GM12878 (cell line): ENCODE results near the gene TOPBP1. TPM values are rescaled to one million over a fixed set of nuclear protein-coding genes. Genes with fewer than 3 reads are reported as not detected.
A peak's percentile ranks its signal among the peaks of the same experiment; 100 is the strongest.

ENCODE experiments used
- ATAC-seq: fragments of 200-7000 bp; cut with Tn5 transposase; 3 replicates; pipeline ENCODE4 v1.9.1; 2020; ENCODE audit warnings: mild to moderate bottlenecking, moderate library complexity
- BruUV-seq: library from RNA; stranded (reverse); fragments of 400-500 nt; replicated peaks from 2 replicates; lab custom pipeline; 2021; lab: Mats Ljungman, UMichigan
- CTCF ChIA-PET: fragments of 300-600 bp; sonication (Branson Sonifier 250); formaldehyde crosslinking; extraction: SDS; loops from one replicate; lab custom pipeline; 2021; ENCODE audit warnings: inconsistent platforms; lab: Yijun Ruan, JAX
- POLR2A ChIA-PET: fragments of 350-600 bp; formaldehyde crosslinking; extraction: SDS; loops from one replicate; lab custom pipeline; 2021; ENCODE audit warnings: inconsistent platforms; lab: Charles Lee
- RAD21 ChIA-PET: fragments of 300-600 bp; sonication (Branson Sonifier 250); formaldehyde crosslinking; loops from one replicate; lab custom pipeline; 2023; ENCODE audit warnings: antibody characterized with exemption; ENCODE audit not compliant: unreplicated experiment; lab: Charles Lee
- SMC1A ChIA-PET: fragments of 300-600 bp; sonication (Branson Sonifier 250); formaldehyde crosslinking; loops from one replicate; lab custom pipeline; 2023; ENCODE audit not compliant: unreplicated experiment, uncharacterized antibody; lab: Charles Lee
- DNase-seq: peaks from one replicate; pipeline ENCODE4 v3.0.0-alpha.2; 2011; ENCODE audit warnings: low read depth, low spot score
- FAIRE-seq: peaks from 3 replicates; lab custom pipeline; 2011; peaks lifted over from hg19 to GRCh38; lab: Jason Lieb, UNC
- H2AFZ ChIP-seq: 2 replicates; pipeline ENCODE4 v1.6.0; 2011; ENCODE audit warnings: low read depth, low read length, control low read depth; ENCODE audit not compliant: control insufficient read depth
- H3K27ac ChIP-seq: 2 replicates; pipeline ENCODE4 v1.5.1; 2011; ENCODE audit warnings: control low read depth; ENCODE audit not compliant: control insufficient read depth, insufficient read depth
- H3K27me3 ChIP-seq, 2 experiments: replicated peaks in 1 of 2; 2 replicates each; pipeline versions ENCODE4 v1.6.0 to v1.6.1; 2011; ENCODE audit warnings: low read length in 1 of 2; ENCODE audit not compliant: control insufficient read depth in 2 of 2, insufficient read depth in 2 of 2
- H3K36me3 ChIP-seq, 2 experiments: 2 replicates each; pipeline ENCODE4 v1.5.1; 2011; ENCODE audit warnings: low read length in 1 of 2; ENCODE audit not compliant: control insufficient read depth in 2 of 2, insufficient read depth in 2 of 2
- H3K4me1 ChIP-seq: 2 replicates; pipeline ENCODE4 v1.6.1; 2011; ENCODE audit warnings: mild to moderate bottlenecking, low read length, moderate library complexity, mixed read lengths; ENCODE audit not compliant: control insufficient read depth, insufficient read depth
- H3K4me2 ChIP-seq: 2 replicates; pipeline ENCODE4 v1.6.0; 2011; ENCODE audit warnings: control low read depth; ENCODE audit not compliant: control insufficient read depth, insufficient read depth
- H3K4me3 ChIP-seq: fragments of 200-600 bp; sonication (generic); 2 replicates; pipeline ENCODE4 v1.5.1; 2016
- H3K79me2 ChIP-seq: 2 replicates; pipeline ENCODE4 v1.6.0; 2011; ENCODE audit warnings: low read length; ENCODE audit not compliant: control insufficient read depth, insufficient read depth
- H3K9ac ChIP-seq: 2 replicates; pipeline ENCODE4 v1.8.0; 2011; ENCODE audit warnings: low read length, control low read depth, mixed read lengths; ENCODE audit not compliant: control insufficient read depth, insufficient read depth
- H3K9me3 ChIP-seq: replicated peaks from 3 replicates; pipeline ENCODE4 v1.5.1; 2011; ENCODE audit warnings: mild to moderate bottlenecking, low read length; ENCODE audit not compliant: control insufficient read depth, insufficient read depth
- H4K20me1 ChIP-seq: 2 replicates; pipeline ENCODE4 v1.6.0; 2011; ENCODE audit not compliant: control insufficient read depth, insufficient read depth
- BACH1 ChIP-seq: fragments of 450-650 bp; IDR thresholded peaks from 2 replicates; pipeline ENCODE4 v1.6.1; 2017; ENCODE audit warnings: mild to moderate bottlenecking, borderline replicate concordance
- CBFB ChIP-seq: IDR thresholded peaks from 2 replicates; pipeline ENCODE4 v1.6.1; 2016; ENCODE audit warnings: antibody characterized with exemption, low read depth
- IKZF1 ChIP-seq: fragments of 450-650 bp; conservative IDR thresholded peaks from 2 replicates; pipeline ENCODE4 v1.6.1; 2017; ENCODE audit warnings: antibody characterized with exemption, mild to moderate bottlenecking
- LARP7 ChIP-seq: fragments of 450-650 bp; IDR thresholded peaks from 2 replicates; pipeline ENCODE4 v1.6.1; 2017; ENCODE audit warnings: mild to moderate bottlenecking
- MAX ChIP-seq: IDR thresholded peaks from 2 replicates; pipeline ENCODE4 v1.6.1; 2012; ENCODE audit warnings: low read depth, low read length, improper control_type of control experiment
- POLR2AphosphoS2 ChIP-seq: IDR thresholded peaks from 2 replicates; pipeline ENCODE4 v1.6.1; 2011; ENCODE audit warnings: low read depth, mild to moderate bottlenecking, low read length, improper control_type of control experiment, moderate library complexity
- RAD51 ChIP-seq: fragments of 450-650 bp; IDR thresholded peaks from 2 replicates; pipeline ENCODE4 v1.6.1; 2016; ENCODE audit warnings: moderate library complexity, mild to moderate bottlenecking, inconsistent platforms
- SIN3A ChIP-seq: IDR thresholded peaks from 2 replicates; pipeline ENCODE4 v1.6.1; 2012; ENCODE audit warnings: low read depth, low read length, improper control_type of control experiment
- SIX5 ChIP-seq: IDR thresholded peaks from 2 replicates; pipeline ENCODE4 v1.6.1; 2011; ENCODE audit warnings: mild to moderate bottlenecking, low read depth, low read length, moderate library complexity; ENCODE audit not compliant: severe bottlenecking
- YBX1 ChIP-seq: fragments of 450-650 bp; IDR thresholded peaks from 2 replicates; pipeline ENCODE4 v1.6.1; 2016; ENCODE audit warnings: antibody characterized with exemption
- ZBTB33 ChIP-seq: fragments of 450-650 bp; IDR thresholded peaks from 2 replicates; pipeline ENCODE4 v1.6.1; 2017; ENCODE audit warnings: mild to moderate bottlenecking
- WGBS: methylation state at CpG from one replicate; pipeline ENCODE4 v1.1.6; 2016; ENCODE audit warnings: low lambda C conversion rate; ENCODE audit not compliant: insufficient replicate concordance, insufficient coverage; ENCODE audit errors: missing lambda C conversion rate; 5-methylcytosine and 5-hydroxymethylcytosine counted together
- in situ Hi-C: fragments of 300-500 bp; cut with MboI; formaldehyde crosslinking; loops from 9 replicates; pipeline ENCODE4 v1.14.3; 2018; ENCODE audit warnings: mixed read lengths
- intact Hi-C: fragments of 100-400 bp; cut with micrococcal nuclease; formaldehyde crosslinking; loops from one replicate; pipeline ENCODE4 v1.14.2; 2022; ENCODE audit not compliant: unreplicated experiment
- polyA plus RNA-seq, 11 experiments: library from polyadenylated mRNA; depleted of rRNA in 4 of 11; unstranded in 6 of 11; stranded (reverse) in 5 of 11; fragments of >200 nt; fragmentation: Nextera tagmentation in 4 of 11; fragmentation: Illumina TruSeq in 1 of 11; extraction: Ambion mirVana in 4 of 11; extraction: Trizol in 1 of 11; gene quantifications; 1 replicate in 1 of 11; 2 replicates in 10 of 11; pipeline versions ENCODE4 v1.2.1 to v1.2.3, GENCODE V29; 2011 to 2016; ENCODE audit warnings: inconsistent platforms in 2 of 11, missing spikeins in 2 of 11, low read depth in 1 of 11
- total RNA-seq, 4 experiments: library from RNA; depleted of rRNA in 3 of 4; stranded (reverse); fragments of >200 nt in 3 of 4; fragmentation: Illumina TruSeq in 1 of 4; extraction: Trizol in 1 of 4; gene quantifications; 2 replicates each; pipeline versions ENCODE4 v1.2.1 to v1.2.3, GENCODE V29; 2013 to 2021
- TF ChIP-seq, protein P1 (sequence below): IDR thresholded peaks from 2 replicates; pipeline ENCODE4 v1.6.1; 2012; ENCODE audit warnings: low read depth, low read length, improper control_type of control experiment
- TF ChIP-seq, protein P2 (sequence below): fragments of 450-650 bp; IDR thresholded peaks from 2 replicates; pipeline ENCODE4 v1.6.1; 2017; ENCODE audit warnings: mild to moderate bottlenecking, low read depth, inconsistent platforms; ENCODE audit not compliant: poor library complexity, severe bottlenecking
- TF ChIP-seq, protein P3 (sequence below): fragments of 450-650 bp; IDR thresholded peaks from 2 replicates; pipeline ENCODE4 v1.6.1; 2017; ENCODE audit warnings: antibody characterized with exemption, mild to moderate bottlenecking, moderate library complexity
- TF ChIP-seq, protein P4 (sequence below): IDR thresholded peaks from 2 replicates; pipeline ENCODE4 v1.6.1; 2012; ENCODE audit warnings: low read depth, low read length, improper control_type of control experiment

TOPBP1 gene
- total and polyA plus RNA-seq, 10 of the 15 experiments (the other 5 are each of a cell fraction or from before 2014, with no cell fraction given): 18.3 to 99.3 (median 61.5) TPM

DNA sequence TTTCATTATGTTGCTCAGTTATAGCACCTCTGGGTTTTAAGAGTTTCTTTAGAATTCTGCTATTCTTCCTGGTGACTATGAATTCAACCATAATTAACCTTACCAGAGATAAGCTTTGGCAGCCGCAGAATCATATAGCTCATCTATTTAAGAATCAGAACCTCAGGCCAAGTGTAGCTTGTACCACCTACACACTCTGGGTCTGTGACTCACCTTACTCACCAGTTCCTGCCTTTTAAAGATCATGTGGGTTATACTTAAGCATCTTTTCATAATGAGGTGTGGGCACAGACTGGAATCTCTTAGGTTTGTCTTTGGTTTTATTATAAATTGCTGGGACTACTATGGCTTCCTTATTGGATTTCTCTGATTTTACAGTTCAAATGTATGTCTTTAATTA, 66.4 kb downstream of the TOPBP1 start:
- in situ Hi-C loops: no loop called here
- Histone ChIP-seq H2AFZ (no peak overlapping the region), H3K4me3 (no peak overlapping the region), H3K27ac (no peak overlapping the region), H3K27me3 (no peaks in the 10 kb centered on the region), H3K4me2 (no peak overlapping the region), H3K9me3 (no peaks in the 10 kb centered on the region), H3K79me2 (no peaks in the 10 kb centered on the region), H4K20me1 (no peaks in the 10 kb centered on the region), H3K9ac (no peak overlapping the region), H3K4me1 (no peaks in the 10 kb centered on the region; the same call in none of the 2 replicates), H3K36me3 (peaks cover 0 to 2% of the 10 kb centered on the region in 2 experiments; a peak in 1 of 4 replicates)
- ChIA-PET RAD21 (interaction anchor here (0.8 to 2.1 kb wide), 3 partner anchors 9 to 23 kb away, joined by 3 to 9 read pairs (median 4); no protein-coding TSS in a partner anchor), CTCF (interaction anchor here (1.0 to 1.7 kb wide), 5 partner anchors 8 to 131 kb away, joined by 3 to 5 read pairs (median 3); no protein-coding TSS in a partner anchor), POLR2A (interaction anchor here (1.2 kb wide), 1 partner anchor 149 kb away, joined by 3 read pairs; no protein-coding TSS in a partner anchor), SMC1A (interaction anchor here (1.1 to 1.5 kb wide), 4 partner anchors 17 to 55 kb away, joined by 3 to 4 read pairs (median 4); no protein-coding TSS in a partner anchor)
- intact Hi-C loops: no loop called here
- peak; percentile 44 for ATAC-seq
- TF ChIP-seq SIN3A (no peak), IKZF1 (no peak), CBFB (no peak), LARP7 (no peak), BACH1 (no peak), SIX5 (no peak), MAX (no peak), ZBTB33 (no peak), POLR2AphosphoS2 (no peak), RAD51 (no peak), YBX1 (no peak)
- TF ChIP-seq, protein P1, sequence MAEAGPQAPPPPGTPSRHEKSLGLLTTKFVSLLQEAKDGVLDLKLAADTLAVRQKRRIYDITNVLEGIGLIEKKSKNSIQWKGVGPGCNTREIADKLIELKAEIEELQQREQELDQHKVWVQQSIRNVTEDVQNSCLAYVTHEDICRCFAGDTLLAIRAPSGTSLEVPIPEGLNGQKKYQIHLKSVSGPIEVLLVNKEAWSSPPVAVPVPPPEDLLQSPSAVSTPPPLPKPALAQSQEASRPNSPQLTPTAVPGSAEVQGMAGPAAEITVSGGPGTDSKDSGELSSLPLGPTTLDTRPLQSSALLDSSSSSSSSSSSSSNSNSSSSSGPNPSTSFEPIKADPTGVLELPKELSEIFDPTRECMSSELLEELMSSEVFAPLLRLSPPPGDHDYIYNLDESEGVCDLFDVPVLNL: no peak
- TF ChIP-seq, protein P2, sequence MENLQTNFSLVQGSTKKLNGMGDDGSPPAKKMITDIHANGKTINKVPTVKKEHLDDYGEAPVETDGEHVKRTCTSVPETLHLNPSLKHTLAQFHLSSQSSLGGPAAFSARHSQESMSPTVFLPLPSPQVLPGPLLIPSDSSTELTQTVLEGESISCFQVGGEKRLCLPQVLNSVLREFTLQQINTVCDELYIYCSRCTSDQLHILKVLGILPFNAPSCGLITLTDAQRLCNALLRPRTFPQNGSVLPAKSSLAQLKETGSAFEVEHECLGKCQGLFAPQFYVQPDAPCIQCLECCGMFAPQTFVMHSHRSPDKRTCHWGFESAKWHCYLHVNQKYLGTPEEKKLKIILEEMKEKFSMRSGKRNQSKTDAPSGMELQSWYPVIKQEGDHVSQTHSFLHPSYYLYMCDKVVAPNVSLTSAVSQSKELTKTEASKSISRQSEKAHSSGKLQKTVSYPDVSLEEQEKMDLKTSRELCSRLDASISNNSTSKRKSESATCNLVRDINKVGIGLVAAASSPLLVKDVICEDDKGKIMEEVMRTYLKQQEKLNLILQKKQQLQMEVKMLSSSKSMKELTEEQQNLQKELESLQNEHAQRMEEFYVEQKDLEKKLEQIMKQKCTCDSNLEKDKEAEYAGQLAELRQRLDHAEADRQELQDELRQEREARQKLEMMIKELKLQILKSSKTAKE: no peak
- TF ChIP-seq, protein P3, sequence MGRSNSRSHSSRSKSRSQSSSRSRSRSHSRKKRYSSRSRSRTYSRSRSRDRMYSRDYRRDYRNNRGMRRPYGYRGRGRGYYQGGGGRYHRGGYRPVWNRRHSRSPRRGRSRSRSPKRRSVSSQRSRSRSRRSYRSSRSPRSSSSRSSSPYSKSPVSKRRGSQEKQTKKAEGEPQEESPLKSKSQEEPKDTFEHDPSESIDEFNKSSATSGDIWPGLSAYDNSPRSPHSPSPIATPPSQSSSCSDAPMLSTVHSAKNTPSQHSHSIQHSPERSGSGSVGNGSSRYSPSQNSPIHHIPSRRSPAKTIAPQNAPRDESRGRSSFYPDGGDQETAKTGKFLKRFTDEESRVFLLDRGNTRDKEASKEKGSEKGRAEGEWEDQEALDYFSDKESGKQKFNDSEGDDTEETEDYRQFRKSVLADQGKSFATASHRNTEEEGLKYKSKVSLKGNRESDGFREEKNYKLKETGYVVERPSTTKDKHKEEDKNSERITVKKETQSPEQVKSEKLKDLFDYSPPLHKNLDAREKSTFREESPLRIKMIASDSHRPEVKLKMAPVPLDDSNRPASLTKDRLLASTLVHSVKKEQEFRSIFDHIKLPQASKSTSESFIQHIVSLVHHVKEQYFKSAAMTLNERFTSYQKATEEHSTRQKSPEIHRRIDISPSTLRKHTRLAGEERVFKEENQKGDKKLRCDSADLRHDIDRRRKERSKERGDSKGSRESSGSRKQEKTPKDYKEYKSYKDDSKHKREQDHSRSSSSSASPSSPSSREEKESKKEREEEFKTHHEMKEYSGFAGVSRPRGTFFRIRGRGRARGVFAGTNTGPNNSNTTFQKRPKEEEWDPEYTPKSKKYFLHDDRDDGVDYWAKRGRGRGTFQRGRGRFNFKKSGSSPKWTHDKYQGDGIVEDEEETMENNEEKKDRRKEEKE: no peak
- TF ChIP-seq, protein P4, sequence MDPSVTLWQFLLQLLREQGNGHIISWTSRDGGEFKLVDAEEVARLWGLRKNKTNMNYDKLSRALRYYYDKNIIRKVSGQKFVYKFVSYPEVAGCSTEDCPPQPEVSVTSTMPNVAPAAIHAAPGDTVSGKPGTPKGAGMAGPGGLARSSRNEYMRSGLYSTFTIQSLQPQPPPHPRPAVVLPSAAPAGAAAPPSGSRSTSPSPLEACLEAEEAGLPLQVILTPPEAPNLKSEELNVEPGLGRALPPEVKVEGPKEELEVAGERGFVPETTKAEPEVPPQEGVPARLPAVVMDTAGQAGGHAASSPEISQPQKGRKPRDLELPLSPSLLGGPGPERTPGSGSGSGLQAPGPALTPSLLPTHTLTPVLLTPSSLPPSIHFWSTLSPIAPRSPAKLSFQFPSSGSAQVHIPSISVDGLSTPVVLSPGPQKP: no peak
- FAIRE-seq: no peak
- 38% methylated on average over 1 of the region's 1 CpG for WGBS
- DNase-seq: no peak
- no TSS peak for BruUV-seq
